HL-60 (cell line): Measurements from ENCODE around the gene CLSTN1.

Source experiments
- CTCF ChIP-seq: IDR thresholded peaks from one replicate; pipeline ENCODE4 v1.5.1; 2011; ENCODE audit warnings: low read length, control low read depth, inconsistent platforms; ENCODE audit not compliant: insufficient read depth
- GABPA ChIP-seq: IDR thresholded peaks from 2 replicates; pipeline ENCODE4 v1.6.1; 2012; ENCODE audit warnings: low read depth
- POLR2AphosphoS5 ChIP-seq: IDR thresholded peaks from 2 replicates; pipeline ENCODE4 v1.6.1; 2012; ENCODE audit warnings: low read depth
- REST ChIP-seq: IDR thresholded peaks from 2 replicates; pipeline ENCODE4 v1.6.1; 2012; ENCODE audit warnings: low read depth; ENCODE audit not compliant: insufficient replicate concordance

- TF ChIP-seq CTCF, result no peak
- no peak for TF ChIP-seq REST
- TF ChIP-seq POLR2AphosphoS5, result no peak
- TF ChIP-seq GABPA, result no peak
These were observed 670 bp downstream of the CLSTN1 start for GRCh38 chr1:9822897-9823692.
